HepG2 (cell line): ENCODE results near the gene EPB41L1. TPM values are rescaled to one million over a fixed set of nuclear protein-coding genes. Genes with fewer than 3 reads are reported as not detected.

Experiments used
- ATF1 ChIP-seq: IDR thresholded peaks from 2 replicates; pipeline ENCODE4 v1.6.1; 2016; ENCODE audit warnings: mild to moderate bottlenecking, control low read depth
- CC2D1A ChIP-seq: sonication (generic); formaldehyde crosslinking; IDR thresholded peaks from 2 replicates; pipeline ENCODE4 v1.8.1; 2023; ENCODE audit warnings: mild to moderate bottlenecking, missing genetic modification reagents
- JARID2 ChIP-seq: sonication (generic); formaldehyde crosslinking; IDR thresholded peaks from 2 replicates; pipeline ENCODE4 v1.8.1; 2023; ENCODE audit warnings: missing genetic modification reagents, inconsistent platforms; ENCODE audit not compliant: insufficient replicate concordance
- MAX ChIP-seq: IDR thresholded peaks from 2 replicates; pipeline ENCODE4 v1.6.1; 2012; ENCODE audit warnings: inconsistent platforms
- MIER2 ChIP-seq: IDR thresholded peaks from 2 replicates; pipeline ENCODE4 v1.6.1; 2016; ENCODE audit warnings: missing biosample characterization, missing genetic modification reagents
- MLXIP ChIP-seq: sonication (generic); formaldehyde crosslinking; IDR thresholded peaks from 2 replicates; pipeline ENCODE4 v1.9.0; 2021; ENCODE audit warnings: missing genetic modification reagents, borderline replicate concordance
- MTA1 ChIP-seq: sonication (generic); formaldehyde crosslinking; IDR thresholded peaks from 2 replicates; pipeline ENCODE4 v1.4.0; 2020; ENCODE audit warnings: missing genetic modification reagents, mild to moderate bottlenecking, borderline replicate concordance
- NFE2 ChIP-seq: sonication (generic); formaldehyde crosslinking; IDR thresholded peaks from 2 replicates; pipeline ENCODE4 v1.4.0; 2020; ENCODE audit warnings: missing genetic modification reagents
- NFRKB ChIP-seq: fragments of 450-650 bp; IDR thresholded peaks from 2 replicates; pipeline ENCODE4 v1.6.1; 2017
- NFYC ChIP-seq: IDR thresholded peaks from 2 replicates; pipeline ENCODE4 v1.6.1; 2016; ENCODE audit warnings: missing genetic modification reagents, missing compliant biosample characterization
- NONO ChIP-seq, 2 experiments: fragments of 450-650 bp in 1 of 2; sonication (generic) in 1 of 2; formaldehyde crosslinking in 1 of 2; IDR thresholded peaks in 1 of 2; conservative IDR thresholded peaks in 1 of 2; 2 replicates each; pipeline versions ENCODE4 v1.6.1 to v1.8.0; 2017 to 2022; ENCODE audit warnings: mild to moderate bottlenecking in 1 of 2, missing genetic modification reagents in 1 of 2, moderate library complexity in 1 of 2
- SRSF4 ChIP-seq: fragments of 200-400 bp; formaldehyde crosslinking; IDR thresholded peaks from one replicate; pipeline ENCODE4 v1.6.1; 2018; ENCODE audit warnings: mild to moderate bottlenecking, low read depth, low read length, moderate library complexity; ENCODE audit not compliant: poor library complexity, severe bottlenecking
- ZNF136 ChIP-seq: sonication (generic); formaldehyde crosslinking; IDR thresholded peaks from 2 replicates; pipeline ENCODE4 v1.8.1; 2022; ENCODE audit warnings: low read depth, mild to moderate bottlenecking, moderate library complexity, missing genetic modification reagents
- ZNF230 ChIP-seq: sonication (generic); formaldehyde crosslinking; IDR thresholded peaks from 2 replicates; pipeline ENCODE4 v1.4.0; 2020; ENCODE audit warnings: mild to moderate bottlenecking, missing genetic modification reagents
- ZNF513 ChIP-seq: sonication (generic); formaldehyde crosslinking; conservative IDR thresholded peaks from 2 replicates; pipeline ENCODE4 v1.5.0; 2020; ENCODE audit warnings: missing genetic modification reagents
- ZNF564 ChIP-seq: sonication (generic); formaldehyde crosslinking; IDR thresholded peaks from 2 replicates; pipeline ENCODE4 v1.8.1; 2023; ENCODE audit warnings: mild to moderate bottlenecking, missing genetic modification reagents
- ZNF761 ChIP-seq: sonication (generic); formaldehyde crosslinking; conservative IDR thresholded peaks from 2 replicates; pipeline ENCODE4 v1.4.0; 2020; ENCODE audit warnings: mild to moderate bottlenecking, missing genetic modification reagents
- ZSCAN20 ChIP-seq: sonication (generic); formaldehyde crosslinking; IDR thresholded peaks from 2 replicates; pipeline ENCODE4 v1.4.0; 2020; ENCODE audit warnings: missing genetic modification reagents, mild to moderate bottlenecking, borderline replicate concordance
- ZUFSP ChIP-seq: sonication (generic); formaldehyde crosslinking; IDR thresholded peaks from 2 replicates; pipeline ENCODE4 v1.9.0; 2021; ENCODE audit warnings: missing genetic modification reagents, mild to moderate bottlenecking, borderline replicate concordance
- polyA plus RNA-seq, 8 experiments: library from polyadenylated mRNA; depleted of rRNA in 3 of 8; stranded (reverse) in 7 of 8; unstranded in 1 of 8; fragments of >200 nt; fragmentation: Illumina TruSeq in 4 of 8; extraction: Trizol in 4 of 8; gene quantifications; 2 replicates each; pipeline versions ENCODE4 v1.2.1 to v1.2.3, GENCODE V29; 2011 to 2016; ENCODE audit warnings: low read depth in 4 of 8, missing spikeins in 1 of 8, mixed read lengths in 1 of 8; ENCODE audit not compliant: insufficient read depth in 1 of 8
- total RNA-seq, 5 experiments: library from RNA; depleted of rRNA; stranded (reverse); fragments of >200 nt; fragmentation: Illumina TruSeq; extraction: Trizol; gene quantifications; 2 replicates each; pipeline ENCODE4 v1.2.3, GENCODE V29; 2016; ENCODE audit warnings: low read depth in 1 of 5

Gene EPB41L1
- total and polyA plus RNA-seq, 2 of the 13 experiments (the other 11 are each of a cell fraction or from before 2014, with no cell fraction given) = 16.7 to 39.0 TPM

- 0 out of 2 replicates have a peak, but pooled peaks have one; percentile 8 for TF ChIP-seq ZNF136 (CRISPR knock-in tag)
- no peak for TF ChIP-seq NONO (IDR thresholded peaks at IDR 0.05)
- peak; percentile 82 for TF ChIP-seq NONO (CRISPR knock-in tag; conservative IDR thresholded peaks at IDR 0.05)
- TF ChIP-seq ZNF513 = no peak
- peak; percentile 69; the same call in 1 of the 2 replicates for TF ChIP-seq MAX
- TF ChIP-seq CC2D1A (CRISPR knock-in tag) = no peak
- TF ChIP-seq NFYC = peak; percentile 21; the same call in 1 of the 2 replicates
- no peak for TF ChIP-seq MLXIP
- no peak for TF ChIP-seq NFE2
- TF ChIP-seq ATF1 (CRISPR knock-in tag) = 0 out of 2 replicates have a peak, but pooled peaks have one; percentile 13
- TF ChIP-seq ZNF230 = peak; percentile 66; the same call in 1 of the 2 replicates
- no peak for TF ChIP-seq NFRKB
- TF ChIP-seq MIER2 (CRISPR knock-in tag) = no peak; the same call in none of the 2 replicates
- TF ChIP-seq ZUFSP (CRISPR knock-in tag) = no peak
- no peak for TF ChIP-seq ZNF761 (CRISPR knock-in tag)
- no peak for TF ChIP-seq SRSF4
- peak; percentile 74 for TF ChIP-seq ZNF564 (CRISPR knock-in tag)
- TF ChIP-seq JARID2 (CRISPR knock-in tag) = no peak
- TF ChIP-seq MTA1 (CRISPR knock-in tag) = peak; percentile 94
- TF ChIP-seq ZSCAN20 = no peak
Observed at GRCh38 chr20:36270744-36271638, 116.5 kb downstream of the EPB41L1 start (continued).
